DND-41 (cell line): Measurements from ENCODE around the gene BATF.

ENCODE experiments used
- ATAC-seq: fragments of 200-7000 bp; cut with Tn5 transposase; 3 replicates; pipeline ENCODE4 v1.9.1; 2021; ENCODE audit warnings: low read depth; ENCODE audit not compliant: insufficient read depth
- DNase-seq: peaks from one replicate; pipeline ENCODE4 v3.0.0-alpha.2; 2020
- H2AFZ ChIP-seq: 2 replicates; pipeline ENCODE4 v1.6.0; 2012; ENCODE audit warnings: low read depth, low read length
- H3K27ac ChIP-seq: 2 replicates; pipeline ENCODE4 v1.5.1; 2012; ENCODE audit warnings: low read length, inconsistent platforms
- H3K27me3 ChIP-seq: fragments of 200-600 bp; sonication (generic); 2 replicates; pipeline ENCODE4 v1.6.0; 2012; ENCODE audit warnings: low read length, mild to moderate bottlenecking, inconsistent platforms; ENCODE audit not compliant: insufficient read depth, poor library complexity
- H3K36me3 ChIP-seq: 2 replicates; pipeline ENCODE4 v1.5.1; 2012; ENCODE audit warnings: low read length, inconsistent platforms; ENCODE audit not compliant: insufficient read depth
- H3K4me1 ChIP-seq: 2 replicates; pipeline ENCODE4 v1.5.1; 2012; ENCODE audit warnings: mild to moderate bottlenecking, low read length; ENCODE audit not compliant: insufficient read depth
- H3K4me2 ChIP-seq: 2 replicates; pipeline ENCODE4 v1.6.0; 2012; ENCODE audit warnings: mild to moderate bottlenecking, moderate library complexity, low read length, inconsistent platforms; ENCODE audit not compliant: insufficient read depth
- H3K4me3 ChIP-seq, 2 experiments: fragments of 200-600 bp in 1 of 2; shearing (Covaris generic) in 1 of 2; 2 replicates each; pipeline ENCODE4 v1.5.1; 2012 to 2016; ENCODE audit warnings: inconsistent platforms in 2 of 2, low read length in 2 of 2, mild to moderate bottlenecking in 2 of 2, low read depth in 1 of 2, moderate library complexity in 1 of 2
- H3K79me2 ChIP-seq: 2 replicates; pipeline ENCODE4 v1.6.0; 2012; ENCODE audit warnings: low read length, inconsistent platforms; ENCODE audit not compliant: insufficient read depth
- H3K9ac ChIP-seq: 2 replicates; pipeline ENCODE4 v1.6.0; 2012; ENCODE audit warnings: low read depth, mild to moderate bottlenecking, inconsistent platforms, low read length, moderate library complexity
- H3K9me3 ChIP-seq: 2 replicates; pipeline ENCODE4 v1.5.1; 2012; ENCODE audit warnings: low read length, moderate library complexity, mild to moderate bottlenecking, inconsistent platforms; ENCODE audit not compliant: insufficient read depth, severe bottlenecking
- H4K20me1 ChIP-seq: 2 replicates; pipeline ENCODE4 v1.6.0; 2012; ENCODE audit warnings: low read length; ENCODE audit not compliant: insufficient read depth
- CTCF ChIP-seq: IDR thresholded peaks from 2 replicates; pipeline ENCODE4 v1.5.1; 2012; ENCODE audit warnings: borderline replicate concordance, low read length, moderate library complexity, mild to moderate bottlenecking; ENCODE audit not compliant: poor library complexity, severe bottlenecking; ENCODE audit errors: extremely low read depth
- EZH2 ChIP-seq: IDR thresholded peaks from 3 replicates; pipeline ENCODE4 v1.6.1; 2012; ENCODE audit warnings: borderline replicate concordance, low read depth, mild to moderate bottlenecking, moderate library complexity, low read length, inconsistent platforms; ENCODE audit not compliant: severe bottlenecking

The BATF gene

GRCh38 chr14:75572104-75572503 lies 49.8 kb downstream of the BATF start:
- no peaks in the 10 kb centered on the region for H3K4me1 ChIP-seq
- no peak overlapping the region for H3K4me2 ChIP-seq
- peaks cover 39% of the 10 kb centered on the region for H3K27me3 ChIP-seq
- H3K79me2 ChIP-seq: no peaks in the 10 kb centered on the region
- no peak overlapping the region for H2AFZ ChIP-seq
- no peaks in the 10 kb centered on the region for H4K20me1 ChIP-seq
- no peak overlapping the region for H3K9ac ChIP-seq
- H3K36me3 ChIP-seq: no peaks in the 10 kb centered on the region
- ATAC-seq (no peak), DNase-seq (no peak)
- H3K4me3 ChIP-seq: no peak overlapping the region
- no peak overlapping the region for H3K27ac ChIP-seq
- H3K9me3 ChIP-seq: no peaks in the 10 kb centered on the region
- TF ChIP-seq CTCF (no peak), EZH2 (no peak)

- H2AFZ ChIP-seq: no peak overlapping the region
- peak; percentile 53; the same call in 2 of the 3 replicates for ATAC-seq
These were observed 54.8 kb downstream of the BATF start for GRCh38 chr14:75577090-75577489.

GRCh38 chr14:75577729-75578101 lies 55.4 kb downstream of the BATF start:
- no peak overlapping the region for H3K27ac ChIP-seq
- no peak overlapping the region for H3K4me2 ChIP-seq
- H3K27me3 ChIP-seq: peaks cover 23% of the 10 kb centered on the region
- H2AFZ ChIP-seq: no peak overlapping the region
- H3K9ac ChIP-seq: no peak overlapping the region
- TF ChIP-seq EZH2: no peak
- TF ChIP-seq CTCF: peak; percentile 58
- H3K4me3 ChIP-seq: no peak overlapping the region
- no peaks in the 10 kb centered on the region for H3K36me3 ChIP-seq
- no peaks in the 10 kb centered on the region for H3K79me2 ChIP-seq
- ATAC-seq: no peak
- no peaks in the 10 kb centered on the region for H3K9me3 ChIP-seq
- peak; percentile 12 for DNase-seq
- no peaks in the 10 kb centered on the region for H4K20me1 ChIP-seq
- H3K4me1 ChIP-seq: no peaks in the 10 kb centered on the region

More at GRCh38 chr14:75577090-75577489, 54.8 kb downstream of the BATF start:
- no peak for DNase-seq
- no peaks in the 10 kb centered on the region for H3K36me3 ChIP-seq
- no peaks in the 10 kb centered on the region for H3K79me2 ChIP-seq
- no peak overlapping the region for H3K27ac ChIP-seq
- H3K9ac ChIP-seq: no peak overlapping the region
- no peak overlapping the region for H3K4me2 ChIP-seq
- no peaks in the 10 kb centered on the region for H4K20me1 ChIP-seq
- no peak overlapping the region for H3K4me3 ChIP-seq
- H3K4me1 ChIP-seq: no peaks in the 10 kb centered on the region
- TF ChIP-seq EZH2: no peak
- TF ChIP-seq CTCF: no peak
- no peaks in the 10 kb centered on the region for H3K9me3 ChIP-seq
- H3K27me3 ChIP-seq: peaks cover 23% of the 10 kb centered on the region
